ENCODE data around the gene RNF126. TPM values are rescaled to one million over a fixed set of nuclear protein-coding genes. Genes with fewer than 3 reads are reported as not detected.

RNF126 gene
- total RNA-seq, 1 donor from 2014 or later, result 58.3 TPM

DNA sequence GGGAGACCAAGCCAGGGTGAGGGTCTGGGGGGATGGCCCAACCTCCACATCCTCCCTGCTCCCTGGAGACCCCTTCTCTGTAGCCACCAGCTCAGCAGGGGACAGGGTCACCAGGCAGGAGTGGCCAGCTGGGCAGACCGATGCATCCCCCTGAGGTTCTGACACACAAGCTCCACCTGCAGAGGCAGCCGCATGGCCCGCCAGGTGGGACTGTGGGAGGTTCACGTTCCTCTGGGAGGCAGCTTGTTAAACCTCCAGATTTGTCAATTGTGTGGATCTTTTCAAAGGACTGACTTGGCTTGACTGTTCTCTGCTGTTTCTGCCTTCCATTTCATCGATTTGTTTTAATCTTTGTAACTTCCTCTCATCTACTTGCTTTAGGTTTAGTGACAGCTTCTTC, 37.8 kb downstream of the RNF126 start:
- Mint-ChIP-seq H3K4me1 (ENCODE audit: low read depth, unreplicated experiment) (peaks cover 8% of the 10 kb centered on the region), H3K36me3 (ENCODE audit: low read depth, unreplicated experiment) (peaks cover 6% of the 10 kb centered on the region), H3K27me3 (ENCODE audit: low read depth, unreplicated experiment) (no peaks in the 10 kb centered on the region), H3K27ac (ENCODE audit: unreplicated experiment) (no peak overlapping the region), H3K9me3 (ENCODE audit: unreplicated experiment) (no peaks in the 10 kb centered on the region), H3K4me3 (ENCODE audit: unreplicated experiment) (peak overlapping the region; percentile 1)
- Histone ChIP-seq H3K27ac (ENCODE audit: low read depth, low read length) (no peak overlapping the region), H3K9ac (ENCODE audit: low read length) (no peak overlapping the region), H3K9me3 (ENCODE audit: insufficient read depth, low read depth, low read length) (no peaks in the 10 kb centered on the region), H3K79me2 (ENCODE audit: insufficient read depth, low read length) (peaks cover 20% of the 10 kb centered on the region), H3K4me3 (ENCODE audit: insufficient read depth, low read depth, low read length) (no peak overlapping the region), H4K20me1 (ENCODE audit: insufficient read depth, low read length) (peaks cover 5% of the 10 kb centered on the region), H3K27me3 (ENCODE audit: insufficient read depth, low read length) (no peaks in the 10 kb centered on the region), H3K36me3 (ENCODE audit: insufficient read depth, low read length) (no peaks in the 10 kb centered on the region), H3K4me2 (ENCODE audit: low read length) (no peak overlapping the region), H3K4me1 (ENCODE audit: insufficient read depth, low read length) (peaks cover 19% of the 10 kb centered on the region), H2AFZ (ENCODE audit: low read depth, low read length) (no peak overlapping the region)
- no peak for TF ChIP-seq EZH2 (IDR thresholded peaks at IDR 0.05; ENCODE audit: insufficient read depth, low read length)
- no peak for TF ChIP-seq CTCF (IDR thresholded peaks at IDR 0.05; ENCODE audit: insufficient read depth, low read depth, low read length)
- FAIRE-seq, result no peak
- DNase-seq (ENCODE audit: low read depth), result no peak

GRCh38 chr19:624433-625109, 38.4 kb downstream of the RNF126 start:
- H3K27ac Mint-ChIP-seq (ENCODE audit: unreplicated experiment), result peak overlapping the region; percentile 18
- peaks cover 19% of the 10 kb centered on the region for H3K4me1 ChIP-seq (ENCODE audit: insufficient read depth, low read length)
- no peak for TF ChIP-seq EZH2 (IDR thresholded peaks at IDR 0.05; ENCODE audit: insufficient read depth, low read length)
- no peak for TF ChIP-seq CTCF (IDR thresholded peaks at IDR 0.05; ENCODE audit: insufficient read depth, low read depth, low read length)
- H3K4me3 ChIP-seq (ENCODE audit: insufficient read depth, low read depth, low read length), result no peak overlapping the region
- peaks cover 8% of the 10 kb centered on the region for H3K4me1 Mint-ChIP-seq (ENCODE audit: low read depth, unreplicated experiment)
- no peaks in the 10 kb centered on the region for H3K9me3 ChIP-seq (ENCODE audit: insufficient read depth, low read depth, low read length)
- H3K79me2 ChIP-seq (ENCODE audit: insufficient read depth, low read length), result peaks cover 15% of the 10 kb centered on the region
- DNase-seq (ENCODE audit: low read depth) (no peak), FAIRE-seq (no peak)
- peak overlapping the region; percentile 76 for H3K9ac ChIP-seq (ENCODE audit: low read length)
- H3K36me3 ChIP-seq (ENCODE audit: insufficient read depth, low read length), result no peaks in the 10 kb centered on the region
- H4K20me1 ChIP-seq (ENCODE audit: insufficient read depth, low read length), result peaks cover 5% of the 10 kb centered on the region
- H3K36me3 Mint-ChIP-seq (ENCODE audit: low read depth, unreplicated experiment), result peaks cover 6% of the 10 kb centered on the region
- no peaks in the 10 kb centered on the region for H3K27me3 Mint-ChIP-seq (ENCODE audit: low read depth, unreplicated experiment)
- peak overlapping the region; percentile 71 for H3K4me2 ChIP-seq (ENCODE audit: low read length)
- peak overlapping the region; percentile 89 for H3K27ac ChIP-seq (ENCODE audit: low read depth, low read length)
- H3K27me3 ChIP-seq (ENCODE audit: insufficient read depth, low read length), result no peaks in the 10 kb centered on the region
- no peak overlapping the region for H3K4me3 Mint-ChIP-seq (ENCODE audit: unreplicated experiment)
- H2AFZ ChIP-seq (ENCODE audit: low read depth, low read length), result no peak overlapping the region
- no peaks in the 10 kb centered on the region for H3K9me3 Mint-ChIP-seq (ENCODE audit: unreplicated experiment)

- Histone ChIP-seq H3K4me1 (ENCODE audit: insufficient read depth, low read length) (peaks cover 19% of the 10 kb centered on the region), H3K36me3 (ENCODE audit: insufficient read depth, low read length) (no peaks in the 10 kb centered on the region), H3K4me3 (ENCODE audit: insufficient read depth, low read depth, low read length) (no peak overlapping the region), H3K4me2 (ENCODE audit: low read length) (peak overlapping the region; percentile 71), H2AFZ (ENCODE audit: low read depth, low read length) (no peak overlapping the region), H3K9ac (ENCODE audit: low read length) (peak overlapping the region; percentile 80), H3K27ac (ENCODE audit: low read depth, low read length) (peak overlapping the region; percentile 89), H3K9me3 (ENCODE audit: insufficient read depth, low read depth, low read length) (no peaks in the 10 kb centered on the region), H3K79me2 (ENCODE audit: insufficient read depth, low read length) (peaks cover 11% of the 10 kb centered on the region), H3K27me3 (ENCODE audit: insufficient read depth, low read length) (no peaks in the 10 kb centered on the region), H4K20me1 (ENCODE audit: insufficient read depth, low read length) (peaks cover 5% of the 10 kb centered on the region)
- no peaks in the 10 kb centered on the region for H3K27me3 Mint-ChIP-seq (ENCODE audit: low read depth, unreplicated experiment)
- no peak for TF ChIP-seq EZH2 (IDR thresholded peaks at IDR 0.05; ENCODE audit: insufficient read depth, low read length)
- FAIRE-seq (peak; percentile 78), DNase-seq (ENCODE audit: low read depth) (peak; percentile 92)
- H3K27ac Mint-ChIP-seq (ENCODE audit: unreplicated experiment), result peak overlapping the region; percentile 18
- no peak overlapping the region for H3K4me3 Mint-ChIP-seq (ENCODE audit: unreplicated experiment)
- H3K4me1 Mint-ChIP-seq (ENCODE audit: low read depth, unreplicated experiment), result peaks cover 8% of the 10 kb centered on the region
- peaks cover 6% of the 10 kb centered on the region for H3K36me3 Mint-ChIP-seq (ENCODE audit: low read depth, unreplicated experiment)
- H3K9me3 Mint-ChIP-seq (ENCODE audit: unreplicated experiment), result no peaks in the 10 kb centered on the region
Observed at GRCh38 chr19:623974-624373, 39.0 kb downstream of the RNF126 start.

Measured in astrocyte (in vitro differentiated cells and primary cell).